Measurements from ENCODE around the gene ARHGEF2.

Gene ARHGEF2

GRCh38 chr1:155970531-155971167, 7.7 kb downstream of the ARHGEF2 start:
- no peak for DNase-seq

GRCh38 chr1:155969377-155969791, 9.0 kb downstream of the ARHGEF2 start:
- no peak for DNase-seq

DNA sequence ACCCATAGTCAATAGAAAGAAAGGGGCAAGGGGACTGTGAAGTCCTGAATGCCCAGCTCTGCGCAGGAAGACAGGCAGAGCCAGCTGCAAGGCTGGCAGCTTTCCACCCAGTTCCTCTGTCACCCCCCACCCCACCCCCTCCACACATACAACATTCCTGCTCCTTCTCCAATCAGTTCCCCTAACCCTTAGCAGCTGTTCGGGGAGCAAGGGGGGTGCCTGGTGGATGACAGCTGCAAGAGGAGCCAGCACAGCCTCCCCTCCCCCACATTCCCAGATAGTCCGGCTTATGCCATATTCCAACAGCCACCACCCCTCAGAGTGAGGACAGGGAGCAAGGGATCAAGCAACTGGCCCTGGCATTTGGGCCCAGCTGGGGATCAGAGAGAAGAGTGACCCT, 9.7 kb downstream of the ARHGEF2 start:
- no peak for DNase-seq

DNA sequence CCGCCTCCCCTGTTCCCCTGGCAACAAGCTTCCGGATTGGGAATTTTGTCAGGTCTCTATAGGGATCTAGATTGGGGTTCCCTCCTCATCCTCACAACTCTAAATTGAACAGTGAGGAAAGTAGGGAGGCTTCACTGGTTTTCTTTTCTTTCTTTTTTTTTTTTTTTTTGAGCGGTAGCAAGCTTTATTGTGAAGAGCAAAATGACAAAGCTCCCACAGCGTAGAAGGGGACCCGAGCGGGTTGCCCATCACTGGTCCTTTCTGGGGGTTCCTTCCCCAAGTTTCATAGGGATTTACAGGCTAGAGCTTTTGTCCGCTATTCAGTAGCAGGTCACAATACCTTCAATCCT, 10.3 kb downstream of the ARHGEF2 start:
- DNase-seq, result no peak

GRCh38 chr1:155967341-155968050, 10.9 kb downstream of the ARHGEF2 start:
- no peak for DNase-seq

- no peak for DNase-seq
Measured at GRCh38 chr1:155966750-155967149, 11.6 kb downstream of the ARHGEF2 start.

DNA sequence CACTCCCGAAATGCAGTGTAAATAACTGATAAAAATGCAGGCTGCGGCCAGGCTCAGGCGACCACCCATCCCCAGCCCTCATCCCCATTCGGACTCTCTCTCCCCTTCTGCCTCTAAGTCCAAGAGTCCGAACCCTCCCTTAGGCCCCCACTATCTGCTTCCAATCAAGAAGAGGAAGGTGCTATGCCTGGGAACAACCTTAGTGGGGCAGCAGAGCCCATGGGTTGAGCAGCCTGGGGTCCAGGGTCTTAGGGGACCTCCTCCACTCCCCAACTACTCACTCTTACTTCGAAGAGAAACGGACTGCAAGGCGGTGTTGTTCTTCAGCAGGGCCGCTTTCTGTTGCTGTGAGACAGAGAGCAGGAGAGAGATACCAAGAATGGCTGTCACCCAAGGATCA, 12.2 kb downstream of the ARHGEF2 start:
- no peak for DNase-seq

GRCh38 chr1:155964193-155964592, 14.2 kb downstream of the ARHGEF2 start:
- no peak for DNase-seq

DNA sequence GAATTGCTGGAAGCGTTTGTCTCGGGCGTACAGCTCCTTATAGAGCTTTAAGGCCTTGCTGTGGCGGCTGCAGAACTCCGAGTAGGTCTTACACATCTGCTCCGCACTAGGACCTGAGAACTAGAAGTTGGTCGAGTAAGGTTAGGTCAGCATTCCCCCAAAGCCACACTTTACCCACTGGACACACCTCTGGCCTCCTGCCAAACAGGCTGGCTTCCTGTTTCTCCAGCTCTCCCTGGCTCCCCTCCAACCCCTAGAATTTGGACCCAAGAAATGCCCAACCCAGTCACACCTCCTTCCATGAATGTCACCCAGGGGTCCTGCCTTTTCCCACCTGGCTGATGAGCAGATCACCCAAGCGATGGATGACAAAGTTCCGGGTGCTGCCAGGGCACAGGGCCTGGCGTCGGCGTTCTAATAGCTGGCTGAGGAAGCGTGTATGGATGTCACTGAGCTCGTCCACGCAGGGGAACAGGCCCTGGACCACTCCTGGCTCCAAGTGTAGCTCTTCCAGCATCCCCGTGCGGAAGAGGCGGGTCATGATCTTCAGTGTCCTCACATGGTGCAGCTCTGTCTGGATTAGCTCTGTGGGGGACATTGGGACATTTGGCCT, 15.6 kb downstream of the ARHGEF2 start:
- no peak for DNase-seq

- no peak for DNase-seq
Measured at GRCh38 chr1:155961937-155962336, 16.4 kb downstream of the ARHGEF2 start.

- no peak for DNase-seq
Measured at GRCh38 chr1:155960081-155960745, 18.1 kb downstream of the ARHGEF2 start.

DNA sequence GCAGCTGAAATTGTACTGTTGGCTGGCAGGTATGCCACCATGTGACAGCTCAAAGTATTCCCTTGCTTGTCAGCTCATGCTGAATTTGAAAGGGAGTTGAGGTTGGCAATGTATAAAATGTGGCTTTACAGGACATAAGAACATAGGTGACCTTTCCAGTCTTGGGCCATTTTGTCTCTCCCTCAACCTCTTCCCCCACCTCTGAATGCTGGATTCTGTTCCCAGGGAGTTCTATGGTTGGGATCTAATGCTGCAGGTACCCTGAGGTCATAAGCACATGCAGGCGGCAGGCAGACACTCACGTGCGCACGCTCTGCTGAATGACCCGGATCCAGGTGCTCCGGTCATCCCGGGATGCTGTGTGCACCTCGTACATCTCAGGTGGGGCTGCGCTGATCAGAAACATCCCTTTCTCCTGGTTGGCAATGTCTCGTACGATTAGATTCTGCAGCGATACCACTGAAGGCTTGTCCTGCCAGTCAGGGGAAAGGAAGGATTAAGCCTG, 20.9 kb downstream of the ARHGEF2 start:
- DNase-seq, result no peak

DNA sequence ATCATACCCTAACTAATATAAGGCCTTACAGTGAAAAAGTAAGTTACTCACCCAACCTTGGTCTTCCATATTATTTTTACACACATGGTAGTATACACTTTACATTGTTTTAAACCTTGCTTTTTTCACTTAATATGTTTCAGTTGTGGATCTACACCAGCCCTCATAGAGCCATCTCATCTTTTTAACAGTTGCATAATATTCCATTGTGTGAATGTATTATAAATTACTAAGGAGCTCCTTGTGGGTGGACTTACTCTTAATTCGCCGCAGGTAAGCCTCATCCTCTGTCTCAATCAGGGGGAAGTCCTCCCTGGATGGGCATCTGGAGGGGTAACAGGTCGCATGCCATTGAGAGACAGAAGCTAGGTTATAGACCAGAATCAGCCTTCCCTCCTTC, 23.7 kb downstream of the ARHGEF2 start:
- no peak for DNase-seq

DNA sequence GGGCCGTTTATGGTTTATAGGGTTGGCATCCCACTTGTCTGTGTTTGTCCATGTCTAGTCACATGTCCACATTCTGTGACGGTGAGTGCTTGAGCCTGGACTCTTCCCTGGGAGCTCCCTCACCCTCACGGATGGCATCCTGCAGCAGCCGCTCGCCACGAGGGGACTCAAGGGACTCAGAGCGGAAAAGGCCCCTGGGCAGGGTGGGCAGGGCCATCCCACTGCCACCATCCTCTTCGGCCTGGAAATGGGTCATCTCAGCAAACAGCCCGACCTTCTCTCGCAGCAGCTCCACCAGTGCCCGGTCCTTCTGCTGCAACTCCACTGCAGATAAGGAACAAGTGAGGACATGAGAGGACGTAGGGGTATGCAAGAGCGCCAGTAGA, 25.8 kb downstream of the ARHGEF2 start:
- DNase-seq, result no peak

DNA sequence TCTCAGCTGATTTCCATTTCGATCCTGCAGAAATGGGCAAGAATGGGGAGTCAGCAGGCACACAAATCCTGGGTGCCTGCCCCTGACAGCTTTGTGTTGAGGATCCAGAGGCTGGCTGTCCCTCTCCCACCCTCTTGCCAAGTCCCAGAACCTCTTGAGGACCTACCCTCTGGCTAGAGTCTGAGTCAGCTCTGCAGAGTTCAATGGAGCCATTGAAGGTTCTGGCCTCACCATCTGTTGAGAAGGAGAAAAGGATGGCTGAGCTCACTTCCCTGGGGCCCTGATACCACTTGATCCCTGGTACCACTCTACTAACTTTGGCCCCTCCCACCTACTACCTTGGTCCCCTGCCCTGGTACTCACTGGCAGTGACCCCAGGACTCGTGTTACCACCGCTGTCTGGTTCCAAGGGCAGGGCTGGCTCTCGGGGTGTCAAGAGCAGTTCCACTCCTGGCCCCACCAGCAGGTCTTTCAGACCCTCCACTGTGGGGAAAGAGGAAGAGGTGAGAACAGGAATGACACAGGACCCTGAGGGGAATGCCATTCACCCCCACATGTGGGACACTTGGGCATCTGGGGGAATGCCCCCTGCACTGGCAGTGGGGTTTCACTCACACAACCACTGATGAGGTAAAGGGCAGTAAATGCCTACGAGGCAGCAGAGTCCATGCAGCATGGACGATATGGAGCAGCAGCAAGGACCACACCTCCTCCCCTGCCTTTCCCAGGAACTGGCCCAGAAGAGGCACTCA, 26.4 kb downstream of the ARHGEF2 start:
- DNase-seq, result no peak

GRCh38 chr1:155950829-155951228, 27.5 kb downstream of the ARHGEF2 start:
- no peak for DNase-seq

DNA sequence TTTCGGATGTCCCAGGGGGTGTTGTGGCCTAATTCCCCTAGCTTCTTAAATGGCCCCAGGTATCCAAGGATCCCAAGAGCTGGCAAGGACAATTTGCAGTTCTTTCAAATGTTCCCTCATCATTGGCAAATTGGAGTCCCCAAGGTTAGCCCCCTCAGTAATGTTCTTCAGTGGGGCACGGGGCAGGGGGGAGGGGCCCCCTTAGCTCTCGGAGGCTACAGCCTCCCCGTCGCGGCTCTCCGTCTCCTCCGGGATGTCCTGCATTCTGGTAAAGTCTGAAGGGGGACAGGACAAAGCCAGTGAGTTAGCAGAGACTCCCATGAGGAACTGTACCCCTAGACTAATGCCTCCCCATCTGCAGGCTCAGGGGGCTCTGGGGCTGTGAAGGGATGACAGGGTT, 30.6 kb downstream of the ARHGEF2 start:
- no peak for DNase-seq

GRCh38 chr1:155947292-155947691, 31.1 kb downstream of the ARHGEF2 start:
- DNase-seq, result no peak

DNA sequence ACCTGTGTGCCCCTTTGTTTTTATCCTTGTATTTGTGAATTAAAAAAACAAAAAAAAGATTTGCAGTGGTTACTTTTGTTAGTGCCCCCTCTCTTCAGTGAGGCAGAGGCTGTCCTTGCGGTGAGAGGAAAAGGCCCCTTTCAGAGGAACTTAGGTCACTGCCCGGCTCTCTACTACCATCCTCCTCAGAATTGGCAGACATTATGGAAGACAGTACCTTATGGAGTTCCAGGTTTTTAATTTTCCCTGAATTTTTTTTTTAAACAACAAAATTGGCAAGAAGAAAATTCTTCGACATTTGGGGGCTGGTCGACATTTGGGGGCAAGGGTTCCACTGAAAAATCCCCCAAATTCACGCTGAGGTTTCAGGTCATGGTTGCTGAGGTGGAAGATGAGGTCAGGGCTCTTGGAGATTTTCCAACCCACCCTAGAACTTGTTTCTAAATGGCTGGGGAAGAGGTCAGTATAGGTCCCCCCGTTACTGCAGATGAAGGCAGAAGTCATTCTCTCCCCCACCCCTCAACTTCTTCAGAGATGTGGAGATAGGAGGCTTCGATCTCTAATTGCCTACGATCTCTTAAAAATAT, 31.6 kb downstream of the ARHGEF2 start:
- no peak for DNase-seq

DNA sequence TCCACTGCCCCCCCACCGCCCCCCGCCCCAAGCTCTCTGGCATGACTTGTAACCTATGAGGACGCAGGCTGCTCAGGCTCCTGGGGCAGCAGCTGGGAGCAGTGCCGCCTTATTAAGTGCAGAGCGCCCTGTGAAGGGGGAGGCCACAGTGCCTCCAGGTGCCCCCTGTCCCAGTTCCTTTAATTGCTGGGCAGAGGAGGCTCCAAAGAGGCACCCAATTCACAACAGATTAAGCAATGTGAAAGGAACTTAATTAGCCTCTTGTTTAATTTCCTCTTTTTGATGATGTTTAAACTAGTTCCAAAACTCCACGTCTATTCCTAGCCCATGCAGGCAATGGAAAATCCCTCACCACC, 33.9 kb downstream of the ARHGEF2 start:
- no peak for DNase-seq

- no peak for DNase-seq
Measured at GRCh38 chr1:155942578-155943141, 35.7 kb downstream of the ARHGEF2 start.

DNA sequence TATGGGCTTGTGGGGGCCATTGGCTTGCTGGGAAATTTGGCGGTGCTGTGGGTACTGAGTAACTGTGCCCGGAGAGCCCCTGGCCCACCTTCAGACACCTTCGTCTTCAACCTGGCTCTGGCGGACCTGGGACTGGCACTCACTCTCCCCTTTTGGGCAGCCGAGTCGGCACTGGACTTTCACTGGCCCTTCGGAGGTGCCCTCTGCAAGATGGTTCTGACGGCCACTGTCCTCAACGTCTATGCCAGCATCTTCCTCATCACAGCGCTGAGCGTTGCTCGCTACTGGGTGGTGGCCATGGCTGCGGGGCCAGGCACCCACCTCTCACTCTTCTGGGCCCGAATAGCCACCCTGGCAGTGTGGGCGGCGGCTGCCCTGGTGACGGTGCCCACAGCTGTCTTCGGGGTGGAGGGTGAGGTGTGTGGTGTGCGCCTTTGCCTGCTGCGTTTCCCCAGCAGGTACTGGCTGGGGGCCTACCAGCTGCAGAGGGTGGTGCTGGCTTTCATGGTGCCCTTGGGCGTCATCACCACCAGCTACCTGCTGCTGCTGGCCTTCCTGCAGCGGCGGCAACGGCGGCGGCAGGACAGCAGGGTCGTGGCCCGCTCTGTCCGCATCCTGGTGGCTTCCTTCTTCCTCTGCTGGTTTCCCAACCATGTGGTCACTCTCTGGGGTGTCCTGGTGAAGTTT, 36.4 kb downstream of the ARHGEF2 start:
- DNase-seq, result no peak

All from NCI-H1930 (cell line).